PC-9 (cell line): ENCODE measurements around the gene MED16. TPM values are rescaled to one million over a fixed set of nuclear protein-coding genes. Genes with fewer than 3 reads are reported as not detected.
A peak's percentile ranks its signal among the peaks of the same experiment; 100 is the strongest.
"Not testable (repeated sequence)": the region's sequence is repeated elsewhere in the genome, so short reads cannot be mapped to it uniquely, and the experiment has no call there.

ENCODE experiments used
- BruUV-seq: library from RNA; stranded (reverse); fragments of 400-500 nt; replicated peaks from 2 replicates; lab custom pipeline; 2021; lab: Mats Ljungman, UMichigan
- CTCF ChIA-PET: fragments of 300-600 bp; sonication (Branson Sonifier 250); formaldehyde crosslinking; loops from one replicate; lab custom pipeline; 2022; ENCODE audit warnings: antibody characterized with exemption; lab: Charles Lee
- POLR2A ChIA-PET: fragments of 300-600 bp; sonication (Branson Sonifier 250); formaldehyde crosslinking; loops from one replicate; lab custom pipeline; 2022; ENCODE audit warnings: antibody characterized with exemption; ENCODE audit not compliant: unreplicated experiment; lab: Charles Lee
- DNase-seq, 2 experiments: peaks; one replicate each; pipeline versions ENCODE4 v3.0.0 to v3.0.0-alpha.2; 2015 to 2022; ENCODE audit warnings: mixed read lengths in 1 of 2
- H2AFZ ChIP-seq: fragments of 200-600 bp; sonication (generic); 2 replicates; pipeline ENCODE4 v1.8.1; 2017; ENCODE audit warnings: antibody characterized with exemption
- H3F3A ChIP-seq: fragments of 200-600 bp; sonication (generic); 2 replicates; pipeline ENCODE4 v1.8.1; 2017; ENCODE audit warnings: antibody characterized with exemption, mild to moderate bottlenecking, low read depth; ENCODE audit not compliant: insufficient read depth
- H3K27ac ChIP-seq: fragments of 200-600 bp; sonication (generic); 2 replicates; pipeline ENCODE4 v1.6.1; 2016; ENCODE audit warnings: mixed run types
- H3K27me3 ChIP-seq: fragments of 200-600 bp; sonication (generic); 2 replicates; pipeline ENCODE4 v1.6.1; 2016; ENCODE audit warnings: low read depth, mixed run types; ENCODE audit not compliant: insufficient read depth
- H3K36me3 ChIP-seq: fragments of 200-600 bp; sonication (generic); 2 replicates; pipeline ENCODE4 v1.6.1; 2016; ENCODE audit warnings: low read depth, mixed run types
- H3K4me1 ChIP-seq: fragments of 200-600 bp; sonication (generic); replicated peaks from 2 replicates; pipeline ENCODE4 v1.6.1; 2016; ENCODE audit warnings: mixed run types; ENCODE audit not compliant: insufficient read depth
- H3K4me2 ChIP-seq: fragments of 200-600 bp; sonication (generic); 2 replicates; pipeline ENCODE4 v1.6.1; 2017; ENCODE audit warnings: mixed run types
- H3K4me3 ChIP-seq: fragments of 200-600 bp; sonication (generic); 2 replicates; pipeline ENCODE4 v1.6.1; 2016; ENCODE audit warnings: mixed run types
- H3K79me2 ChIP-seq: fragments of 200-600 bp; sonication (generic); 2 replicates; pipeline ENCODE4 v1.6.1; 2017; ENCODE audit warnings: low read depth, mixed run types
- H3K9me2 ChIP-seq: fragments of 200-600 bp; sonication (generic); 2 replicates; pipeline ENCODE4 v1.8.1; 2017; ENCODE audit warnings: mild to moderate bottlenecking; ENCODE audit not compliant: insufficient read depth
- H3K9me3 ChIP-seq: fragments of 200-600 bp; sonication (generic); 2 replicates; pipeline ENCODE4 v1.8.1; 2016; ENCODE audit warnings: low read depth; ENCODE audit not compliant: insufficient read depth
- H4K20me1 ChIP-seq: fragments of 200-600 bp; sonication (generic); 2 replicates; pipeline ENCODE4 v1.8.1; 2017; ENCODE audit not compliant: insufficient read depth
- EZH2 ChIP-seq: fragments of 200-600 bp; sonication (generic); IDR thresholded peaks from 2 replicates; pipeline ENCODE4 v1.8.0; 2017; ENCODE audit warnings: antibody characterized with exemption, low read depth
- intact Hi-C: fragments of 100-400 bp; cut with micrococcal nuclease; formaldehyde crosslinking; loops from one replicate; pipeline ENCODE4 v1.10.0; 2022; ENCODE audit not compliant: unreplicated experiment
- total RNA-seq: library from RNA; stranded (reverse); gene quantifications from 2 replicates; pipeline ENCODE4 v1.2.3, GENCODE V29; 2021
- TF ChIP-seq, protein P1 (sequence below): fragments of 200-600 bp; sonication (generic); conservative IDR thresholded peaks from 2 replicates; pipeline ENCODE4 v1.6.1; 2017; ENCODE audit warnings: mixed run types, antibody characterized with exemption, mild to moderate bottlenecking, moderate library complexity

MED16 gene
- total RNA-seq, 1 experiment from 2014 or later, result 54.7 TPM

DNA sequence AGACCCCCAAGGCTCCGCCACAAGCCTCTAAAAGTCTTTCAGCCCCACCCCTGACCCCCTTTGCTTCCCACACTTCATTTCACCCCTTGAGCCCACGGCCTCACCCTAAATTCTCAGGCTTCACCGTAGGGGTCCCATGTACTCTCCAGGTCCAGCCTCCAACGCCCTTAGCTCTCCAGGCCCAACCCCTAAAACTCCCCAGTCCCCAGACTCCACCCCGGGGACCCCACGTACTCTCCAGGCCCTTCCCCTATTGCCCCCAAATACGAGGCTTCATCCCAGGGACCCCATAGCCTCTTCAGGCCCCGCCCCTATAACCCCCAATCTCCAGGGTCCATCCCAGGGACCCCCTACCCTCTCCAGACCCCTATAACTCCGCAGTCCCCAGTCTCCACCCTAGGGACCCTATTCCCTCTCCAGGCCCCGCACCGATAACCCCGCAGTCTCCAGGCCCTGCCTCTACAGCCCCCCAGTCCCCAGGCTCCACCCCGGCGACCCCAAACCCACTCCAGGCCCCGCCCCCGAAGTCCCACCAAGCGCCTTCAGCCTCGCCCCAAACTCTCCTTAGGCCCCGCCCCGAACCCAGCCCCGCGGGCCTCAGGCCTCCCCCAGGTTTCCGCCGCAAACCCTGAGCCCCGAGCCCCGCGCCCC is 619 bp downstream of the MED16 start:
- intact Hi-C loops, result no loop called here
- no peaks in the 10 kb centered on the region for H3K27me3 ChIP-seq
- peak overlapping the region; percentile 85 for H3K4me3 ChIP-seq
- no peaks in the 10 kb centered on the region for H3K9me2 ChIP-seq
- peaks cover 28% of the 10 kb centered on the region for H3F3A ChIP-seq
- H4K20me1 ChIP-seq, result peaks cover 16% of the 10 kb centered on the region; the same call in 1 of the 2 replicates
- H2AFZ ChIP-seq, result no peak overlapping the region
- ChIA-PET CTCF (no interaction called here), POLR2A (no interaction called here)
- H3K9me3 ChIP-seq, result no peaks in the 10 kb centered on the region
- DNase-seq, result no peak
- H3K27ac ChIP-seq, result no peak overlapping the region; the same call in 1 of the 2 replicates
- H3K36me3 ChIP-seq, result 0 out of 2 replicates have a peak, but pooled peaks cover 2% of the 10 kb centered on the region
- BruUV-seq, result no TSS peak
- H3K4me2 ChIP-seq, result peak overlapping the region; percentile 67
- no peaks in the 10 kb centered on the region for H3K4me1 ChIP-seq
- TF ChIP-seq, protein P1, sequence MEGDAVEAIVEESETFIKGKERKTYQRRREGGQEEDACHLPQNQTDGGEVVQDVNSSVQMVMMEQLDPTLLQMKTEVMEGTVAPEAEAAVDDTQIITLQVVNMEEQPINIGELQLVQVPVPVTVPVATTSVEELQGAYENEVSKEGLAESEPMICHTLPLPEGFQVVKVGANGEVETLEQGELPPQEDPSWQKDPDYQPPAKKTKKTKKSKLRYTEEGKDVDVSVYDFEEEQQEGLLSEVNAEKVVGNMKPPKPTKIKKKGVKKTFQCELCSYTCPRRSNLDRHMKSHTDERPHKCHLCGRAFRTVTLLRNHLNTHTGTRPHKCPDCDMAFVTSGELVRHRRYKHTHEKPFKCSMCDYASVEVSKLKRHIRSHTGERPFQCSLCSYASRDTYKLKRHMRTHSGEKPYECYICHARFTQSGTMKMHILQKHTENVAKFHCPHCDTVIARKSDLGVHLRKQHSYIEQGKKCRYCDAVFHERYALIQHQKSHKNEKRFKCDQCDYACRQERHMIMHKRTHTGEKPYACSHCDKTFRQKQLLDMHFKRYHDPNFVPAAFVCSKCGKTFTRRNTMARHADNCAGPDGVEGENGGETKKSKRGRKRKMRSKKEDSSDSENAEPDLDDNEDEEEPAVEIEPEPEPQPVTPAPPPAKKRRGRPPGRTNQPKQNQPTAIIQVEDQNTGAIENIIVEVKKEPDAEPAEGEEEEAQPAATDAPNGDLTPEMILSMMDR, result no peak
- TF ChIP-seq EZH2, result no peak
- H3K79me2 ChIP-seq, result peaks cover 6% of the 10 kb centered on the region; the same call in 1 of the 2 replicates

DNA sequence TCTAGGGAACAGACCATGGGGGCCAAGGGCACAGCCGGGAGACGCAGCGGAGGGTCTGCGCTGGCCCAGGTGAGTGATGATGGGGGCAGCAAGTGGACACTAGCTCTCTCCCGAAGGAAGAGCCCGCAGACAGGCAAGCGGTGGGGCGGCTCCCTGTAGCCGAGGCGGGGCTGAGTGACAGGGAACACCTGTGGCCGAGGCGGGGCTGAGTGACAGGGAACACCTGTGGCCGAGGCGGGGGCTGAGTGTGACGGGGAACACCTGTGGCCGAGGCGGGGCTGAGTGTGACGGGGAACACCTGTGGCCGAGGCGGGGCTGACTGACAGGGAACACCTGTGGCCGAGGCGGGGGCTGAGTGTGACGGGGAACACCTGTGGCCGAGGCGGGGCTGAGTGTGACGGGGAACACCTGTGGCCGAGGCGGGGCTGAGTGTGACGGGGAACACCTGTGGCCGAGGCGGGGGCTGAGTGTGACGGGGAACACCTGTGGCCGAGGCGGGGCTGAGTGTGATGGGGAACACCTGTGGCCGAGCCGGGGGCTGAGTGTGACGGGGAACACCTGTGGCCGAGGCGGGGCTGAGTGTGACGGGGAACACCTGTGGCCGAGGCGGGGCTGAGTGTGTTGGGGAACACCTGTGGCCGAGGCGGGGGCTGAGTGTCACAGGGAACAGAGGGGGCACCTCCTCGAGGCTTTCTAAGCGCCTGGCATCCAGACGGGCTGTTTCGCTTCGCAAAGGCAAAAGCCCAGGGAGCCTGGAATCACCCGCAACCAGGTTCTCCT is 1.4 kb downstream of the MED16 start:
- peaks cover 16% of the 10 kb centered on the region; the same call in 1 of the 2 replicates for H4K20me1 ChIP-seq
- H3K4me2 ChIP-seq, result peak overlapping the region; percentile 67
- DNase-seq, POLR2A ChIA-PET, H3K27me3 ChIP-seq, CTCF ChIA-PET, H3K4me1 ChIP-seq, H3K36me3 ChIP-seq, H3K27ac ChIP-seq, intact Hi-C loops, H3K79me2 ChIP-seq, H3K9me3 ChIP-seq, H3K9me2 ChIP-seq, H2AFZ ChIP-seq: not testable (repeated sequence)
- peaks cover 32% of the 10 kb centered on the region for H3F3A ChIP-seq
- H3K4me3 ChIP-seq, result peak overlapping the region; percentile 85; the same call in 1 of the 2 replicates
- TSS peak; percentile 30 for BruUV-seq

DNA sequence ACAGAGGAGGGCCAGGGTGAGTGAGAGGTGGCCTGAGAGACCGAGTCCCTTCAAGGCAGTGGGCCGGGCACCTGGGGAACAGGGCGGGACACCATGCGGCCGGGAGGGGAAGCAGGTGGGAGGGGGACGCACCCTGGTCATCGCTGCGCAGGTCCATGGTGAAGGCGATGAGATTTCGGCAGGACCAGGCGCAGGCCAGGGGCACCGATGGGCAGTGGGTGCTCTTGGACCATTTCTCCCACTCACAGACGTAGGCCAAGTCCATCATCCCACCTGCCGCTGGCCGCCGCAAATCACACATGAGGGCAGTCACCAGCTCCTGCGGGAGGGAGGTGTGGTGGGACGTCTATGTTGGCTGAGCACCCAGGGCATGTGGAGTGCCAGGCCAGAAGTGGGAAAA is 2.2 kb downstream of the MED16 start:
- no peaks in the 10 kb centered on the region for H3K27me3 ChIP-seq
- no TSS peak for BruUV-seq
- intact Hi-C loops, result no loop called here

More for the DNA sequence above, 2.2 kb downstream of the MED16 start:
- ChIA-PET CTCF (no interaction called here), POLR2A (no interaction called here)
- no peak overlapping the region for H3K4me3 ChIP-seq
- no peaks in the 10 kb centered on the region for H3K4me1 ChIP-seq
- no peak overlapping the region for H2AFZ ChIP-seq
- no peaks in the 10 kb centered on the region for H3K9me3 ChIP-seq
- peaks cover 6% of the 10 kb centered on the region; the same call in 1 of the 2 replicates for H3K79me2 ChIP-seq
- no peak for DNase-seq
- TF ChIP-seq EZH2, result no peak
- TF ChIP-seq, protein P1, result no peak
- H4K20me1 ChIP-seq, result peaks cover 19% of the 10 kb centered on the region; the same call in 1 of the 2 replicates
- H3K36me3 ChIP-seq, result 0 out of 2 replicates have a peak, but pooled peaks cover 8% of the 10 kb centered on the region
- H3K9me2 ChIP-seq, result no peaks in the 10 kb centered on the region
- H3K27ac ChIP-seq, result no peak overlapping the region
- H3K4me2 ChIP-seq, result no peak overlapping the region
- peaks cover 32% of the 10 kb centered on the region for H3F3A ChIP-seq
